Activated CD8-positive, alpha-beta T cell treated with anti-CD3 and anti-CD28 coated beads for 36 hours (primary cell): ENCODE measurements around the gene MAP7. TPM values are rescaled to one million over a fixed set of nuclear protein-coding genes. Genes with fewer than 3 reads are reported as not detected.

Source experiments
- ATAC-seq: fragments of 200-7000 bp; cut with Tn5 transposase; one replicate; pipeline ENCODE4 v1.10.0; 2021; ENCODE audit warnings: mild to moderate bottlenecking, moderate library complexity
- CTCF ChIA-PET: fragments of 350-600 bp; sonication (Branson Sonifier 250); formaldehyde crosslinking; loops from one replicate; lab custom pipeline; 2021; ENCODE audit warnings: antibody characterized with exemption; lab: Charles Lee
- POLR2A ChIA-PET: fragments of 350-600 bp; sonication (Branson Sonifier 250); formaldehyde crosslinking; loops from one replicate; lab custom pipeline; 2021; ENCODE audit warnings: antibody characterized with exemption; lab: Charles Lee
- DNase-seq: peaks from one replicate; pipeline ENCODE4 v3.0.0-alpha.2; 2020
- H3K27ac Mint-ChIP-seq: one replicate; pipeline ENCODE4 v1.8.0; 2021; ENCODE audit warnings: mild to moderate bottlenecking, mixed read lengths
- H3K27me3 Mint-ChIP-seq: one replicate; pipeline ENCODE4 v1.8.0; 2021; ENCODE audit warnings: mixed read lengths
- H3K36me3 Mint-ChIP-seq: one replicate; pipeline ENCODE4 v1.8.0; 2021; ENCODE audit warnings: low read depth, mixed read lengths
- H3K4me1 Mint-ChIP-seq: one replicate; pipeline ENCODE4 v1.8.0; 2021; ENCODE audit warnings: low read depth, mixed read lengths
- H3K4me3 Mint-ChIP-seq: one replicate; pipeline ENCODE4 v1.8.0; 2021; ENCODE audit warnings: mild to moderate bottlenecking, moderate library complexity, mixed read lengths
- H3K9me3 Mint-ChIP-seq: one replicate; pipeline ENCODE4 v1.8.0; 2021; ENCODE audit warnings: mixed read lengths
- CTCF ChIP-seq: fragments of 200-600 bp; IDR thresholded peaks from one replicate; pipeline ENCODE4 v1.8.0; 2022; ENCODE audit warnings: antibody characterized with exemption, mild to moderate bottlenecking
- intact Hi-C: fragments of 100-400 bp; cut with micrococcal nuclease; formaldehyde crosslinking; loops from one replicate; pipeline ENCODE4 v1.10.0; 2022
- total RNA-seq, 2 experiments: library from RNA; stranded (reverse); gene quantifications; one replicate each; pipeline ENCODE4 v1.2.3, GENCODE V29; 2021

MAP7 gene
- total RNA-seq, 2 experiments from 2014 or later: 0.47 to 0.67 TPM

- CTCF ChIA-PET: no interaction called here
- Mint-ChIP-seq H3K36me3 (peaks cover 8% of the 10 kb centered on the region), H3K27me3 (peaks cover 19% of the 10 kb centered on the region), H3K9me3 (no peaks in the 10 kb centered on the region), H3K27ac (no peak overlapping the region), H3K4me3 (no peak overlapping the region), H3K4me1 (peaks cover 5% of the 10 kb centered on the region)
- intact Hi-C loops: no loop called here
- POLR2A ChIA-PET: interaction anchor here (1.6 kb wide), 1 partner anchor 11 kb away, joined by 3 read pairs; no protein-coding TSS in a partner anchor
- DNase-seq: no peak
- no peak for TF ChIP-seq CTCF
- no peak for ATAC-seq
These were observed 3.1 kb upstream of the MAP7 start for GRCh38 chr6:136553166-136553787.

GRCh38 chr6:136552054-136552453 lies 1.8 kb upstream of the MAP7 start:
- intact Hi-C loops: no loop called here
- no peak for TF ChIP-seq CTCF
- Mint-ChIP-seq H3K4me3 (no peak overlapping the region), H3K4me1 (peaks cover 5% of the 10 kb centered on the region), H3K27me3 (peaks cover 23% of the 10 kb centered on the region), H3K36me3 (peaks cover 2% of the 10 kb centered on the region), H3K27ac (no peak overlapping the region), H3K9me3 (no peaks in the 10 kb centered on the region)
- CTCF ChIA-PET: interaction anchor here (1.6 kb wide), 1 partner anchor 187 kb away, joined by 4 read pairs; no protein-coding TSS in a partner anchor
- POLR2A ChIA-PET: no interaction called here
- no peak for ATAC-seq
- DNase-seq: no peak

DNA sequence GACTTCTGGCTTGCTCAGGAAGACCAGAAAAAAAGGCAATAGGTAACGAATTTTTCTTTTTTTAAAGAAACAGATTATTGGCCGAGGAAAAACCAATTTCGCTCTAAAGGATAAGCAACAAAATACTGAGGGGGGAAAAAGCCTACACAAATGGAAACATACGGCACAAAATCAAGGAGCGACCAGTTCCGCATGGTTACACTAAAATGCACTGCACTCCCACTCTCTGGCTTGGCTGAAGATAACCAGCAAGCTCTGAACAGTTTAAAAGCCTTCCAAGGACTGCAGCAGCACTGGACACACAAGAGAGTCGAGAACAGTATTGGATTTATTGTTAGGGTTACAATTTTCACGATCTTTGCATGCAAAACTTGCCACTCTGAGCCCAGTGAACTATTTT lies 881 bp upstream of the MAP7 start:
- ChIA-PET POLR2A (interaction anchor here (0.6 kb wide), 1 partner anchor 186 kb away, joined by 3 read pairs; no protein-coding TSS in a partner anchor), CTCF (interaction anchor here (1.3 to 1.8 kb wide), 9 partner anchors 10 to 220 kb away, joined by 3 to 12 read pairs (median 6); no protein-coding TSS in a partner anchor)
- intact Hi-C loops: no loop called here
- no peaks in the 10 kb centered on the region for H3K9me3 Mint-ChIP-seq
- DNase-seq: no peak
- no peak overlapping the region for H3K27ac Mint-ChIP-seq
- H3K4me1 Mint-ChIP-seq: peaks cover 5% of the 10 kb centered on the region
- TF ChIP-seq CTCF: no peak
- peaks cover 28% of the 10 kb centered on the region for H3K27me3 Mint-ChIP-seq
- peak overlapping the region; percentile 1 for H3K4me3 Mint-ChIP-seq
- ATAC-seq: no peak
- H3K36me3 Mint-ChIP-seq: no peaks in the 10 kb centered on the region

DNA sequence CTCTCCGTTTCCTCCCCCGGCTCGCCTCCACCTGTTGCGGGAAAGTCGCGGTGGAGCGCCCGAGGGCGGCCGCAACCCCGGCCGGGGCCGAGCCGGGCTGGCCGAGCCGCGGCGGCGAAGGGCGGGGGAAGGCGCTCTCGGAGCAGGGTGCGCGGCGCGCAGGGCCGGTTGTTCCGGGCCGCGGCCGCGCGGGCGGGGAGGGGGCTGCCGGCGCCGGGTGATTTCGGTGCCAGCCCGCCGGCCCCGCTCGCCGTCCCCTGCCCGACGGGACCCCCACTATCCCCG lies 235 bp downstream of the MAP7 start:
- no peak for TF ChIP-seq CTCF
- no peaks in the 10 kb centered on the region for H3K36me3 Mint-ChIP-seq
- CTCF ChIA-PET: interaction anchor here (0.6 to 1.8 kb wide), 12 partner anchors 10 to 233 kb away, joined by 3 to 12 read pairs (median 4); no protein-coding TSS in a partner anchor
- H3K9me3 Mint-ChIP-seq: no peaks in the 10 kb centered on the region
- ATAC-seq (peak; percentile 62), DNase-seq (peak; percentile 2)
- no peak overlapping the region for H3K4me3 Mint-ChIP-seq
- intact Hi-C loops: no loop called here
- H3K27me3 Mint-ChIP-seq: peaks cover 32% of the 10 kb centered on the region
- peaks cover 5% of the 10 kb centered on the region for H3K4me1 Mint-ChIP-seq
- POLR2A ChIA-PET: no interaction called here
- no peak overlapping the region for H3K27ac Mint-ChIP-seq

- TF ChIP-seq CTCF: no peak
- Mint-ChIP-seq H3K36me3 (no peaks in the 10 kb centered on the region), H3K4me1 (peaks cover 5% of the 10 kb centered on the region), H3K9me3 (no peaks in the 10 kb centered on the region), H3K4me3 (peak overlapping the region; percentile 61), H3K27me3 (peaks cover 35% of the 10 kb centered on the region), H3K27ac (no peak overlapping the region)
- intact Hi-C loops: loop anchor here (10.0 kb wide), 1 partner anchor 175 kb away; no protein-coding TSS in a partner anchor
- DNase-seq: no peak
- ATAC-seq: no peak
- POLR2A ChIA-PET: interaction anchor here (0.8 kb wide), 1 partner anchor 192 kb away, joined by 4 read pairs; no protein-coding TSS in a partner anchor
- CTCF ChIA-PET: interaction anchor here (0.6 to 1.8 kb wide), 14 partner anchors 9 to 232 kb away, joined by 3 to 12 read pairs (median 4); no protein-coding TSS in a partner anchor
These were observed 750 bp downstream of the MAP7 start for GRCh38 chr6:136549300-136550044.
